ENCODE results near the gene STAC.
"Not testable (repeated sequence)": the region's sequence is repeated elsewhere in the genome, so short reads cannot be mapped to it uniquely, and the experiment has no call there.

The STAC gene

GRCh38 chr3:36524560-36524959, 144.3 kb downstream of the STAC start:
- DNase-seq, result no peak

DNA sequence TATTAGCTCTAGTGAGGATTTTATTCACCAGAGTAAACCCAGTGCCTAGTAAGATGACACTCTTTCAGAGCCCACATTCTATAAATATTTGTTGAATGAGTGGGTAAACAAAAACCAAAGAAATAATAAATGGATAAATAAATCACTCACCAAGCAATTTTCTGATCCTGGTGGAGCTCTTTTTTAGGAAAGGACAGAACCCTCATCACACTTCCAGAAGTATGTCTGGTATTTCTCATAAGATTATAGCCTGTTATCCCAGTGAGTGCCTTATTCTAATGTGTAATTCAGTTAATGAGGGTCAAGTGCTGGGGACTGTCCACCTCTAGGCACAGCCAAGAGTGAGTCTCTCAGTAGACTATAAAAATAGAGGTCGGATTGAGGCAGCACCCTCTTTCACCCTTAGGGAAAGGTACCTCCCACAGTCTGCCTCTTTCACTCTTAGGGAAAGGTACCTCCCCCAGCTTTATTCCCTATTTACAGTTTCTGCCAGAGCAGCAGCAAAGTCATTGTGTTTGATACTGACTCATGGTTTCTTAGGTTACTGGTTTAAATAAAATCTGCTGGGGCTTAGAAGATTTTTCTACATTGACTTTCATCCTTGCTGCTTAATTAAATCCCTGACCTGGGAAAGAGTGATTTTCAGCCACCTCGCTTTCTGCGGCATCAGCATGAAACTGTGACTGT, 145.0 kb downstream of the STAC start:
- no peak for DNase-seq

DNA sequence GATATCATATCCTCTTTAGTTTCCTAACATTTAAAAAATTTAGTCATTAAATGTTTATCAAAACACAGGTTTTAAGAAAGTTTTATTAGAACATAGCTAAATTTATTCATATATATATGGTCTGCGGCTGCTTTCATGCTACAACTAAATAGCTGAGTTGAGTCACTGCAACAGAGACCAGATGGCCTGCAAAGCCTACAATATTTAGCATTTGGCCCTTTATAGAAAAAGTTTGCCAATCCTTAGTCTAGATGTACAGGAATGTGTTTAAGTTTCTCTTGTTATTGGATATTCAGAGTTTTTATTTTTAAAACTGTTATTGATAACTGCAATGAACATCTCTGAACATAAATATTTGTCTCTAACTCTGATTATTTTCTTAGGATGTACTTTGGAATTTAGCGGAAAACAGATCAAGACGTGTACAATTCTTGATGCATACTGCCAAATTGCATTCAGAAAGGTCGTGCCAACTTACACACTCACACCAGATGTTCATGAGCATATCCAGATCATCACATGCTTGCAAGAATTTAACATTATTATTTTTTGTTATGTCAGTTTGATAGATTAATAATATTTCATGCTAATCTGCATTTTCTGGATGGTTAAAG, 157.9 kb downstream of the STAC start:
- DNase-seq, result no peak

DNA sequence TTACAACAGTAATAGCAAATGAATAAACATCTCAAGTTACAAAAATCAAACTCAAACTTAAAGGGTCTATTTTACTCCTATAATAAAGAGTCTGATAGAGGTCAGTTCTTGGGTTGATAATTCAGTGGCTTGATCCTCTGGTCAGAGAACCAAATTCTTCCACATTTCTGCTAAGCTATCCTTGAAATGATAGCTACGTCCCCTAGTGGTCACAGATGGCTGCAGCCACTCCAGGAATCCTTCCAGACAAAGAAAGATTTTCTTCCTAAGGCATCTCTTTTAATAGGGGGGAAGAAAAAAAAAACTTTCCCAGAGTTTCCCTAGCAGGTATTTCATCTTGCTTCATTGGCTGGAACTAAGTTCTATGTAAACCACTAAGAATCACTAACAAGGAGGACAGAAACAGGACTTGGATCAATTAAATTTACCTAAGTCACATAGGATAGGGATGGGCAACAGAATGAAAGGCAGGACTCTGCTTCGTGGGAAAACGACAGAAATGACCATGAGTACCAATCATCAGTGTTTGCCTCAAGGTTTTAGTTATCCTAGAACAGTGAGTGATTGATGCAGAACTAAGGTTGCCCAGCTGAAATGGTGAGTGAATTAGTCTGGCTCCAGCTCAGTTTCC, 160.7 kb downstream of the STAC start:
- DNase-seq, result peak in 1 of 2 experiments; percentile 2

GRCh38 chr3:36542186-36542585, 161.9 kb downstream of the STAC start:
- no peak for DNase-seq

GRCh38 chr3:36543276-36543997, 163.1 kb downstream of the STAC start:
- no peak for DNase-seq

- DNase-seq, result no peak
Observed at GRCh38 chr3:36546226-36546625, 165.9 kb downstream of the STAC start.

DNA sequence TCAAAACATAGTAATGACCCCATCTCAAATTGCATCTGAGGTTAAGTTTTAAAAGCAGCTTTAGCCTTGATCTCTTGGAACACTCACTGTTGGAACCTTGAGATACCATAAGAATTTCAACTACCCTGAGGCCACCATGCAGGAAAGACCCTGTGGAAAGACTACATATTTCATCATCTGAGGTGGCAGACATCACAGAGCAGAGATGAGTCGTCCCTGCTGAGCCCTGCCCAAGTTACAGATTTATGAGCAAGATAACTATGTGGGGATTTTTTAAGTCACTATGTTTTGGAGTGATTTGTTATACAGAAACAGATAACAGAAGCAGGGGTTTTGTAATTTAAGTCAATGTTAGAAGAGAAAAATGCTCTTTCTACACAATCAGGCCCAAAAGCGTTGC, 168.4 kb downstream of the STAC start:
- no peak for DNase-seq

- DNase-seq, result no peak
Observed at GRCh38 chr3:36557021-36557707, 176.9 kb downstream of the STAC start.

- DNase-seq, result no peak
Observed at GRCh38 chr3:36557708-36558421, 177.6 kb downstream of the STAC start.

DNA sequence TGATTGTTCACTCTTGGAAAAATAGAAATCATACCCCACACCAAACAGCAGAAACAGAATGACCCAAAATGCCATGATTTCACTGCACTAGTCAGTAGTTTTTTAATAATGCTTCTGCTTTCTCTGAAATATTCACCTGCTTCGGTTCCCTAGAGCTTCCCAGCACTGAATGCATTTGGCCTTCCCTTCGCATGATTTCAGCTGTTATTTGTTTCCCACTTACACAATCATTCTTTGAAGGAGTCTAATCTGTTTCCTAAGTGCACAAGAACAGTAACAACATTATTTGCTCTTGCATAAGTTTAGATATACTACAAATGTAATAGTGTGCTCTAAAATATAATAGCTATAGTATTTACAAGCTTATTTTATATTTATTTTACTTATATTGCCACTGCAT, 178.7 kb downstream of the STAC start:
- no peak for DNase-seq

DNA sequence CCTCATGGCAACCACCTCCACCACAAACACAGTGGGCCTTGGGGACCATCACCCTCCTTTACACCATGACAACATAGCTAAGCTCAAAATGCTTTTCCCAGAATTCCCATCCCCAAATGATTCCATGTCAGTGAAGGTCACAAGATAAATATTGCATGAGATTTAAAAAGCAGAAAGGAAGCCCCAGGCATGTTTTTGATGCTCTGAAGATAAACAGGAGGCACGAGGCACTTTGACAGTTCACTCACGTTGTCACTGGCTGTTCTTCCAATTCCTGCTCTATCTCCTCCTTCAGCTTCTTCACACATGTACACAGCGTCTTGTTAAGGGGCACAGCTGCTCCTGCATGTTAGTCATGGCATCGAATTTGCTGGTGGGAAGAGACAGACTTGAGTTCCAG, 180.4 kb downstream of the STAC start:
- no peak for DNase-seq

DNA sequence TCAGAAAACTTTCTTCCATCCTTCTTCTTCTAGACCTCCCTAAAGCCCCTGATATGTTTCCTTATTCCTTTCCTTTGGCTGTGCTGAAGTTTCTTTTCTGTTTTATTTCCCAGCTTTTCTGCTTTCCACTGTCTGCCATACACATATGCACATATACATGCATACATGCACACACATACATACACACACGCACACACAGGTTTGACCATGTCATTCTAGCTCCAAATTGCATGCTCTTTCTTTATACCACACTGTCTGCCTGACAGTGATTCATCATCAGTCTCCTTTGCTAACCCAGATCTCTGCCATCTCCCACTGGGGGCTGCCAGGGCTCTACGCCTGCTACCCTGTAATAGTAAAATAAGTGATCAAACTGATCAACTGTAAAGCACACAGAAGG, 181.3 kb downstream of the STAC start:
- DNase-seq, result no peak

GRCh38 chr3:36562945-36563344, 182.6 kb downstream of the STAC start:
- no peak for DNase-seq

DNA sequence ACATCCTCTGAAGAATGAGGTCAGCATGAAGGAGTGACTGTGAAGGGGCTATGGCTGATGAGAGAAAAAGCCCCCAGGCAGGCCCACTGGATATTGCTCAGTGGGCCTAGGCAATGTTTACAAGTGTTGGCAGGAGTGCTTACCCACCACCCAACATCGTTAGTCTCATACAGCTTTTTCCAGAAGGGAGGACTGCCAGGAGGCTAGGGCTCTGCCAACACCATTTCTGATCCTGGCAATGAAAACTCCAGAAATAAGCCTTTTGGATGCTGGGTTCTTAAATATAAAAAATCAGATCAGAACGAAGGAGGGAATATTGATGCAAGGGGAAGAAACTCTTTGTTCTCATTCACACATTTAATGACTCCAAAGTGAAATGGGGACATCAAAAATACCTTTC, 194.9 kb downstream of the STAC start:
- no peak for DNase-seq

GRCh38 chr3:36578418-36578817, 198.1 kb downstream of the STAC start:
- not testable (repeated sequence) for DNase-seq

DNA sequence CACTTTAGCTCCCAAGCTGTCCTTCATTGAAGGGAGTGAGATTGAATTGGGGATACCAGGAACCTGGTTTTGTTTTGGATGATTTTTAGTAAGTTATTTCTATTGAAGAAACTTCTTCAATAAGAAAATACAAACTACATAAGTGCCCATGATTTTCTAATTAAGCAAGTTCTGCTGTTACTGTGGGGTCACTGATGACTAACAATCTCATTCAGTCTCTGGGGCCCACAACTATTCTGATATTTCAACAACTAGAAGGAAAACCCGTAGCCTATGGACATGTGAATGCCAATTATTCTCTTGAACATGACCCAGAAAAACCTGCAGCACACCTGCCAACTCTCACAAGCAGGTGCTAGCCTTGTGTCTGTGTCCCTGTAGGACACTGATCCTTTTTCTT, 199.4 kb downstream of the STAC start:
- no peak for DNase-seq

DNA sequence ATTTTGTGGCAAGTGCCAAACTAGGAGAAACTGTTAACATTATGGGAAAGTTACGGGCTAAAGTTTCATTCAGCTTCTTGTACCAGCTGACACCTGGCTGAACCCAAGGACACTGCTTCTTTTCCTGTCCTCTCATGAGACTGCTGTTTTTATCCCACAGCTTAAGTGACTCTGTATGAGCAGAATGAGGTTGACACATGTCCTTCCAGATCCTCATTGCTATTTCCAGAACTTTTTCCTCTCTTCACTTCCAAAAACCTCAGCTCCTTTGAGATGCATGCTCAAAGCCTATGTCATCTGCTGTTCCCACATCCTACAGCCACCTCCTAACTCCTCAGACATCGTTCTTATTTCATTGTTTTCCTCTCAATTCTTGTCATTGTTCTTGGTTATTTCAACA, 200.4 kb downstream of the STAC start:
- DNase-seq, result no peak

DNA sequence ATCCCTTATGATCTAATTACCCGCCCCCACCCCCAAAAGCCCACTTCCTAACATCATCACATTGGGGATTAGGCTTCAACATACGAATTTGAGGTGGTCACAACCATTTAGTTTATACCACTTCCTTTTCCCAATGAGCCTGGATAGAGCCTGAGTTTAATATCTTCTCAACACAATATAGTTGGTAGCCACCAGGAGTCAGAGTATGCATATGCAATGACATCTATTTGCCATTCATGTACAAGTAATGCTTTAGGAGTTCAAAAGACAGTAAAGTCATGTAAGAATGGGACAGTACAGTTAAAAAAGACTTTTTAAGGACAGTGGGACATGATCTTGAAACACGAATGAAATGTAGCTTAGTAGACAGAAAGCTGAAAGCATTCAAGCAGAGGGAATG, 211.7 kb downstream of the STAC start:
- no peak for DNase-seq

- no peak for DNase-seq
Observed at GRCh38 chr3:36595511-36595910, 215.2 kb downstream of the STAC start.

GRCh38 chr3:36596419-36596818, 216.1 kb downstream of the STAC start:
- DNase-seq, result no peak

DNA sequence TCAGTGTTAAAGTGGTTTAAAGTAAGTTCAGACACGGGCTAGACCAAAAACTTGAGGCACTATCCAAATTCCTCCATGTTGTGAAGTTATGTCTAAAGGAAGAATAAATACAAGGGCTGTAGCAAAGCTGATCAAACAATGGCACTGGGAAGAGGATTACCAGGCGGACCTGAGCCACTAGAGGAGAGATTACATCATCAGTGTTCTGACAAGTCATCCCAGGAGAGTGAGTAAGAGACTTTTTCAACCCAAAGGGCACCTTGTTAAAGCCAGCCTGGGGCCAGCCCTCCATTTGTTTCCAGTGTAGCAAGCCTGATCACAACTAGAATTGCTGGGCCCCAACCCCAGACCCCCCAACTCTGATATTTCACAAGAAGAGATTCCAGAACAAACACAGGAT, 217.1 kb downstream of the STAC start:
- DNase-seq, result no peak

Data from SHP77 (cell line).